CD4-positive, CD25-positive, alpha-beta regulatory T cell (primary cell): ENCODE data around the gene CAB39L. TPM values are rescaled to one million over a fixed set of nuclear protein-coding genes. Genes with fewer than 3 reads are reported as not detected.

Source experiments
- ATAC-seq, 2 donors: fragments of 150-1000 bp; cut with Tn5 transposase; one replicate each; pipeline ENCODE4 v1.10.0; 2021; ENCODE audit warnings: low read depth in 2 of 2, moderate number of reproducible peaks in 2 of 2, moderate library complexity in 1 of 2
- DNase-seq, 3 donors: peaks; one replicate each; pipeline versions ENCODE4 v3.0.0 to v3.0.0-alpha.2; 2012 to 2022; ENCODE audit warnings: mixed read lengths in 1 of 3
- H3K27ac ChIP-seq: one replicate; pipeline ENCODE4 v1.7.0; 2013; ENCODE audit warnings: mild to moderate bottlenecking, low read length; ENCODE audit not compliant: insufficient read depth, poor library complexity, severe bottlenecking
- H3K27me3 ChIP-seq: one replicate; pipeline ENCODE4 v1.7.0; 2013; ENCODE audit warnings: low read length; ENCODE audit not compliant: control insufficient read depth, insufficient read depth
- H3K36me3 ChIP-seq: one replicate; pipeline ENCODE4 v1.7.0; 2013; ENCODE audit warnings: mild to moderate bottlenecking, low read length, moderate library complexity; ENCODE audit not compliant: control insufficient read depth, insufficient read depth
- H3K4me1 ChIP-seq: 2 replicates; pipeline ENCODE4 v1.7.0; 2013; ENCODE audit warnings: mild to moderate bottlenecking, low read length; ENCODE audit not compliant: insufficient read depth, control insufficient read depth, poor library complexity, severe bottlenecking
- H3K4me3 ChIP-seq: one replicate; pipeline ENCODE4 v1.7.0; 2013; ENCODE audit warnings: low read depth, mild to moderate bottlenecking, low read length, moderate library complexity
- H3K9me3 ChIP-seq, 2 experiments: 1 replicate in 1 of 2; 2 replicates in 1 of 2; pipeline ENCODE4 v1.7.0; 2013; ENCODE audit warnings: low read length in 2 of 2, mild to moderate bottlenecking in 1 of 2, moderate library complexity in 1 of 2; ENCODE audit not compliant: control insufficient read depth in 2 of 2
- H3K27ac Mint-ChIP-seq, 3 donors: one replicate each; pipeline ENCODE4 v1.8.0; 2020 to 2022; ENCODE audit warnings: mild to moderate bottlenecking in 3 of 3, mixed read lengths in 3 of 3, moderate library complexity in 2 of 3
- H3K27me3 Mint-ChIP-seq: one replicate; pipeline ENCODE4 v1.8.0; 2022; ENCODE audit warnings: mild to moderate bottlenecking, mixed read lengths
- H3K36me3 Mint-ChIP-seq: one replicate; pipeline ENCODE4 v1.8.0; 2020; ENCODE audit warnings: mixed read lengths
- H3K4me1 Mint-ChIP-seq, 4 donors: one replicate each; pipeline ENCODE4 v1.8.0; 2020 to 2022; ENCODE audit warnings: mixed read lengths in 4 of 4, mild to moderate bottlenecking in 1 of 4
- H3K4me3 Mint-ChIP-seq, 4 donors: one replicate each; pipeline ENCODE4 v1.8.0; 2020 to 2022; ENCODE audit warnings: mild to moderate bottlenecking in 4 of 4, mixed read lengths in 4 of 4, moderate library complexity in 3 of 4
- H3K9me3 Mint-ChIP-seq, 7 donors: one replicate each; pipeline ENCODE4 v1.8.0; 2020 to 2022; ENCODE audit warnings: mixed read lengths in 7 of 7, mild to moderate bottlenecking in 3 of 7, moderate library complexity in 2 of 7
- polyA plus RNA-seq, 4 donors: library from polyadenylated mRNA; unstranded; fragments of 300-500 nt; fragmentation: Illumina TruSeq; gene quantifications; one replicate each; pipeline ENCODE4 v1.2.3, GENCODE V29; 2021
- total RNA-seq: library from RNA; stranded (reverse); gene quantifications from one replicate; pipeline ENCODE4 v1.2.3, GENCODE V29; 2022

CAB39L gene
- total and polyA plus RNA-seq, 5 donors from 2014 or later: 3.0 to 13.9 (median 7.3) TPM

- no peak overlapping the region for H3K4me3 Mint-ChIP-seq
- peaks cover 0 to 20% (median 9%) of the 10 kb centered on the region in 7 donors for H3K9me3 Mint-ChIP-seq
- Histone ChIP-seq H3K9me3 (peaks cover 7 to 14% of the 10 kb centered on the region in 2 experiments), H3K4me3 (no peak overlapping the region), H3K4me1 (no peaks in the 10 kb centered on the region), H3K27ac (no peak overlapping the region), H3K36me3 (no peaks in the 10 kb centered on the region), H3K27me3 (no peaks in the 10 kb centered on the region)
- no peak overlapping the region for H3K27ac Mint-ChIP-seq
- peaks cover 9% of the 10 kb centered on the region for H3K27me3 Mint-ChIP-seq
- ATAC-seq: no peak
- peaks cover 8% of the 10 kb centered on the region for H3K36me3 Mint-ChIP-seq
- no peak for DNase-seq
- peaks cover 0 to 5% (median 2%) of the 10 kb centered on the region in 4 donors for H3K4me1 Mint-ChIP-seq
Measured at GRCh38 chr13:49409008-49409407, 34.9 kb downstream of the CAB39L start.

- no peaks in the 10 kb centered on the region for H3K27me3 ChIP-seq
- H3K27ac Mint-ChIP-seq: no peak overlapping the region
Measured at GRCh38 chr13:49407936-49408335, 35.9 kb downstream of the CAB39L start.

GRCh38 chr13:49407068-49407467, 36.8 kb downstream of the CAB39L start:
- no peak for DNase-seq
- Mint-ChIP-seq H3K4me1 (peaks cover 0 to 5% (median 2%) of the 10 kb centered on the region in 4 donors), H3K27me3 (no peaks in the 10 kb centered on the region), H3K36me3 (peaks cover 8% of the 10 kb centered on the region), H3K4me3 (no peak overlapping the region), H3K9me3 (peaks cover 0 to 27% (median 14%) of the 10 kb centered on the region in 7 donors), H3K27ac (no peak overlapping the region)
- Histone ChIP-seq H3K9me3 (peaks cover 7 to 18% of the 10 kb centered on the region in 2 experiments), H3K36me3 (no peaks in the 10 kb centered on the region), H3K4me1 (no peaks in the 10 kb centered on the region), H3K4me3 (no peak overlapping the region), H3K27me3 (no peaks in the 10 kb centered on the region), H3K27ac (no peak overlapping the region)
- no peak for ATAC-seq

More at GRCh38 chr13:49407936-49408335, 35.9 kb downstream of the CAB39L start:
- DNase-seq (no peak), ATAC-seq (no peak)
- H3K27ac ChIP-seq: no peak overlapping the region
- no peak overlapping the region for H3K4me3 Mint-ChIP-seq
- H3K36me3 ChIP-seq: no peaks in the 10 kb centered on the region
- H3K4me1 ChIP-seq: no peaks in the 10 kb centered on the region
- peaks cover 0 to 27% (median 14%) of the 10 kb centered on the region in 7 donors for H3K9me3 Mint-ChIP-seq
- no peak overlapping the region for H3K4me3 ChIP-seq
- peaks cover 7 to 18% of the 10 kb centered on the region in 2 experiments for H3K9me3 ChIP-seq
- H3K36me3 Mint-ChIP-seq: peaks cover 8% of the 10 kb centered on the region
- peaks cover 0 to 5% (median 2%) of the 10 kb centered on the region in 4 donors for H3K4me1 Mint-ChIP-seq
- H3K27me3 Mint-ChIP-seq: no peaks in the 10 kb centered on the region

GRCh38 chr13:49404703-49405020, 39.2 kb downstream of the CAB39L start:
- Histone ChIP-seq H3K27me3 (no peaks in the 10 kb centered on the region), H3K4me3 (no peak overlapping the region), H3K27ac (no peak overlapping the region), H3K36me3 (no peaks in the 10 kb centered on the region), H3K4me1 (no peaks in the 10 kb centered on the region), H3K9me3 (peaks cover 7 to 18% of the 10 kb centered on the region in 2 experiments)
- H3K36me3 Mint-ChIP-seq: peaks cover 8% of the 10 kb centered on the region
- H3K4me1 Mint-ChIP-seq: peaks cover 0 to 5% (median 2%) of the 10 kb centered on the region in 4 donors
- DNase-seq (no peak), ATAC-seq (no peak)
- peaks cover 0 to 27% (median 14%) of the 10 kb centered on the region in 7 donors for H3K9me3 Mint-ChIP-seq
- no peak overlapping the region for H3K4me3 Mint-ChIP-seq
- H3K27ac Mint-ChIP-seq: no peak overlapping the region
- H3K27me3 Mint-ChIP-seq: no peaks in the 10 kb centered on the region

- Mint-ChIP-seq H3K36me3 (peaks cover 8% of the 10 kb centered on the region), H3K27ac (no peak overlapping the region), H3K9me3 (peaks cover 0 to 27% (median 14%) of the 10 kb centered on the region in 7 donors), H3K4me3 (no peak overlapping the region), H3K4me1 (peaks cover 0 to 3% (median under 1%) of the 10 kb centered on the region in 4 donors), H3K27me3 (no peaks in the 10 kb centered on the region)
- ATAC-seq: no peak
- no peaks in the 10 kb centered on the region for H3K36me3 ChIP-seq
- H3K4me1 ChIP-seq: no peaks in the 10 kb centered on the region
- DNase-seq: no peak
- H3K4me3 ChIP-seq: no peak overlapping the region
- H3K27ac ChIP-seq: no peak overlapping the region
- no peaks in the 10 kb centered on the region for H3K27me3 ChIP-seq
- peaks cover 7 to 18% of the 10 kb centered on the region in 2 experiments for H3K9me3 ChIP-seq
Measured at GRCh38 chr13:49403996-49404702, 39.7 kb downstream of the CAB39L start.

GRCh38 chr13:49400755-49401659, 42.9 kb downstream of the CAB39L start:
- H3K4me1 ChIP-seq: no peaks in the 10 kb centered on the region
- H3K27me3 ChIP-seq: no peaks in the 10 kb centered on the region
- Mint-ChIP-seq H3K36me3 (peaks cover 5% of the 10 kb centered on the region), H3K27ac (no peak overlapping the region), H3K27me3 (no peaks in the 10 kb centered on the region), H3K4me1 (no peaks in the 10 kb centered on the region), H3K9me3 (peaks cover 0 to 27% (median 13%) of the 10 kb centered on the region in 7 donors), H3K4me3 (no peak overlapping the region)
- peaks cover 7 to 18% of the 10 kb centered on the region in 2 experiments for H3K9me3 ChIP-seq
- no peak overlapping the region for H3K4me3 ChIP-seq
- H3K36me3 ChIP-seq: no peaks in the 10 kb centered on the region
- ATAC-seq (no peak), DNase-seq (no peak)
- H3K27ac ChIP-seq: no peak overlapping the region

GRCh38 chr13:49399801-49400472, 43.9 kb downstream of the CAB39L start:
- H3K9me3 Mint-ChIP-seq: peaks cover 0 to 17% (median 10%) of the 10 kb centered on the region in 7 donors
- no peak overlapping the region for H3K27ac Mint-ChIP-seq
- no peaks in the 10 kb centered on the region for H3K4me1 ChIP-seq
- H3K4me3 Mint-ChIP-seq: no peak overlapping the region
- no peaks in the 10 kb centered on the region for H3K4me1 Mint-ChIP-seq
- H3K27me3 ChIP-seq: no peaks in the 10 kb centered on the region
- H3K27ac ChIP-seq: no peak overlapping the region
- no peak overlapping the region for H3K4me3 ChIP-seq
- ATAC-seq (no peak), DNase-seq (no peak)
- H3K36me3 ChIP-seq: no peaks in the 10 kb centered on the region
- no peaks in the 10 kb centered on the region for H3K27me3 Mint-ChIP-seq
- peaks cover 6 to 12% of the 10 kb centered on the region in 2 experiments for H3K9me3 ChIP-seq
- peaks cover 2% of the 10 kb centered on the region for H3K36me3 Mint-ChIP-seq
